GM21360 (cell line): ENCODE measurements around the gene MGAT1.
"Not testable (repeated sequence)": the region's sequence is repeated elsewhere in the genome, so short reads cannot be mapped to it uniquely, and the experiment has no call there.

Experiments
- ATAC-seq: cut with Tn5 transposase; IDR thresholded peaks from one replicate; pipeline ENCODE4 v1.9.1; 2021; ENCODE audit warnings: mild to moderate bottlenecking, moderate library complexity; ENCODE audit not compliant: unreplicated experiment

The MGAT1 gene

GRCh38 chr5:180807046-180807445, 4.4 kb upstream of the MGAT1 start:
- ATAC-seq, result no peak

GRCh38 chr5:180806351-180807011, 3.9 kb upstream of the MGAT1 start:
- no peak for ATAC-seq

- no peak for ATAC-seq
These were observed 1.6 kb upstream of the MGAT1 start for GRCh38 chr5:180804129-180804618.

GRCh38 chr5:180803181-180804128, 849 bp upstream of the MGAT1 start:
- ATAC-seq, result peak; percentile 45

- ATAC-seq, result no peak
These were observed 846 bp downstream of the MGAT1 start for GRCh38 chr5:180801596-180802324.

- ATAC-seq, result no peak
These were observed 2.5 kb downstream of the MGAT1 start for GRCh38 chr5:180799902-180800801.

DNA sequence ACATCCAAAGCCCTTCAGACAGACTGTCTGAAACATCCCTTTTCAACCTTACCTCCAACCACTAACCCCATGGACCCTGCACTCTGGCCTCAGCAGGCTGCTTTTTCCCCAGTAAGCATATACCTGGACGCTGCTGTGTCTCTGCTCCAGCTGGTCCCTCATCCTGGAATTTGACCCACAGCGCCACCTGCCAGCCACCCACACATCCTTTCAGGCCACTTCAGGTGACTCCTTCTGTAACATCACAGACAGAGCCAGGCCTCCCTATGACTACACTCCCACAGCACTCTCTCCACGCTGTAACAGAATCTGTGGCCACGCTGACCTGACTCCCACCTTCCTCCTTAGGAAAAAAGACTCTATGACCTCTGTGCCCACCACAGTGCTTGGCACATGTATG, 3.4 kb downstream of the MGAT1 start:
- no peak for ATAC-seq

DNA sequence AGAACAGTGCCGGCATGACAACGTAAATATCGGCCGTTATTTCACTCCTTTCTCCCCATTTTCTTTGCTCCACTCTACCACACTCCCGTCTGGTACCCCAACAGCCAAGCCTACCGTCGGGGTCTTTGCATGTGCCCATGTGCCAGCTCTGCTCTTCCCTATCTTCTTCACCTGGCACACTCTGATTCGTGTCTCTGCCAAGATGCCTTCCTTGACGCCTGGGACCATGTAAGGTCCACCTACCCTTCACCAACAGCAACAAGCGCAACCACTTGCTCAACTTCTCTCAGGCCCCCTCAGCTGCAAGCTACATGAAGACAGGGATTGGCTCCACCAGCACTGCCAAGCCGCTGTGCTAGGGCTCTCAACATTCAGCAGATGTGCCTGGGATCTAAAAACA, 4.4 kb downstream of the MGAT1 start:
- ATAC-seq, result no peak

DNA sequence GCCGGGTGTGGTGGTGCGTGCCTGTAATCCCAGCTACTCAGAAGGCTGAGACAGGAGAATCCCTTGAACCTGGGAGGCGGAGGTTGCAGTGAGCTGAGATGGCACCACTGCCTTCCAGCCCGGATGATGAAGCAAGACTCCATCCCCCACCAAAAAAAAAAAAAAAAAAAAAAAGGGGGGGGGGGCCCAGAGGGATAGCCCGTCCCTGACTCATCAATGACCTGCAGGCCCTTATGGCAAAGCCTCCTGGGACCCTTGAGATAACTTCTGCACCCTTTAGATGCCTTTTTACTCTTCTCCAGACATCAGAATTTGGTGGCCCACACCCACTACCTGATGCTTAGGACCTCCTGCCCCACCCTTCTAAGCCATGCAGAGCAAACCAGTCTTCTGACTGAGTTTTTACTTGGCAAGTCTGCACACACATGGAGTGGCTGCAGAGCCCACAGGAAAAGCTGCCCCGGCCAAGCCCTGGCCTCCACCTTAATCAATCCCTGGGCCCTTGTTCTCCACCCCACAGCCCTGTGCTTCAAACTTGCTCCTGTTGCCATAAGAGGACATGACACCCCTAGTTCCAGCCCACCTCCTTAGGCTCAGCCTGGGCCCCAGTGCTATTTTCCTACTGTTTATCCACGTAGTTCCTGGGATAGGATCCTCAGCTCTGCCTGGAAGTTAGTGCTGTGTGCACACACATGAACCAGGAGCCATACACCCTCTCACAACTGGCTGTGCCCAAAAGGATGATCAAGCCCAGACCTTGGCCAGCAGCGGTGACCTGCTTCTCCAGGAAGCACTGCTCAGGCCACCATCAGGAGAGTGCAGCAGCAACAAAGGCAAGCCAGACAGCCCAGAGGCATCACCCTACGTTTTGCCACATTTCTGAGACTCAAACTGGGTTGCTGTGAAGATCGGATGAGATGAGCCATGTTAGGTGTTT, 5.1 kb downstream of the MGAT1 start:
- no peak for ATAC-seq

GRCh38 chr5:180795771-180796313, 6.8 kb downstream of the MGAT1 start:
- no peak for ATAC-seq

GRCh38 chr5:180792965-180793287, 9.7 kb downstream of the MGAT1 start:
- ATAC-seq, result no peak

- ATAC-seq, result no peak
These were observed 10.2 kb downstream of the MGAT1 start for GRCh38 chr5:180792287-180792964.

GRCh38 chr5:180791611-180792213, 10.9 kb downstream of the MGAT1 start:
- no peak for ATAC-seq

GRCh38 chr5:180790524-180790923, 12.1 kb downstream of the MGAT1 start:
- no peak for ATAC-seq

GRCh38 chr5:180790020-180790419, 12.6 kb downstream of the MGAT1 start:
- no peak for ATAC-seq

DNA sequence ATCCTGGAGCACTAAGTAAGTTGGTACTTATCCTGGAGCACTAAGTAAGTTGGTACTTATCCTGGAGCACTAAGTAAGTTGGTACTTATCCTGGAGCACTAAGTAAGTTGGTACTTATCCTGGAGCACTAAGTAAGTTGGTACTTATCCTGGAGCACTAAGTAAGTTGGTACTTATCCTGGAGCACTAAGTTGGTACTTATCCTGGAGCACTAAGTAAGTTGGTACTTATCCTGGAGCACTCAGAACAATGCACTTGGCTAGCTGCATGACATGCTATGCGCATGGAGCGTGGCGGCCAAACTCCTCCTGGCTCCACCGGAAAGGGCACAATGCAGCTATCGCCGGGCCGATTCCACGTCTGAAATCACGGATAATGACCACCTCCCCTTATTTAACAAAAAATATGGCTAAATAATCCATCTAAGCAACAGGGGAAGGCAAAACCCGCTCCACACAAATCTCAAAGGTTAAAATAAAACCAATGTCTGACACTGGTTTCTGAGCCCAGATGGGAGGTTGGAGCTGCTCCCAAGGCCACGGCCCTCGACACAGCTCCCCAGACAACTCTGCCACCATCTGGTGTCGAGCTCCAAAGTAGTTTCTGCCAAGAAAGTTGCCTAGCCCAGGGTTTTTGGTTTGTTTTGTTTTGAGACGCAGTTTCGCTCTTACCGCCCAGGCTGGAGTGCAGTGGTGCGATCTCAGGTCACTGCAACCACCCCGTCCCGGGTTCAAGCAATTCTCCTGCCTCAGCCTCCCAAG, 13.8 kb downstream of the MGAT1 start:
- ATAC-seq, result not testable (repeated sequence)

- no peak for ATAC-seq
These were observed 14.7 kb downstream of the MGAT1 start for GRCh38 chr5:180787711-180788431.
